SJCRH30 (cell line): ENCODE results near the gene CEACAM21. TPM values are rescaled to one million over a fixed set of nuclear protein-coding genes. Genes with fewer than 3 reads are reported as not detected.

Experiments used
- DNase-seq, 2 experiments: peaks; one replicate each; pipeline ENCODE4 v3.0.0-alpha.2; 2015 to 2020
- H3K27ac ChIP-seq: fragments of 250-450 bp; sonication (Bioruptor Pico); 2 replicates; pipeline ENCODE4 v1.5.1; 2020; ENCODE audit warnings: mild to moderate bottlenecking, moderate library complexity
- H3K27me3 ChIP-seq: fragments of 250-450 bp; sonication (Bioruptor Pico); 2 replicates; pipeline ENCODE4 v1.5.1; 2020; ENCODE audit warnings: mild to moderate bottlenecking, moderate library complexity
- H3K36me3 ChIP-seq: fragments of 250-450 bp; sonication (Bioruptor Pico); 2 replicates; pipeline ENCODE4 v1.5.1; 2020; ENCODE audit warnings: mild to moderate bottlenecking, moderate library complexity
- H3K4me1 ChIP-seq: fragments of 250-450 bp; sonication (Bioruptor Pico); 2 replicates; pipeline ENCODE4 v1.5.1; 2020; ENCODE audit warnings: mild to moderate bottlenecking, moderate library complexity
- H3K4me3 ChIP-seq: fragments of 250-450 bp; sonication (Bioruptor Pico); 2 replicates; pipeline ENCODE4 v1.5.1; 2020; ENCODE audit warnings: mild to moderate bottlenecking, moderate library complexity
- H3K9me3 ChIP-seq: fragments of 250-450 bp; sonication (Bioruptor Pico); replicated peaks from 2 replicates; pipeline ENCODE4 v1.5.1; 2020; ENCODE audit warnings: mild to moderate bottlenecking, moderate library complexity
- total RNA-seq: library from RNA; depleted of rRNA; stranded (reverse); fragments of >200 nt; shearing (Covaris generic); gene quantifications from 2 replicates; pipeline ENCODE4 v1.2.3, GENCODE V29; 2014; rRNA removed

Gene CEACAM21
- 5.5 and 5.6 TPM in 2 replicates for total RNA-seq

DNA sequence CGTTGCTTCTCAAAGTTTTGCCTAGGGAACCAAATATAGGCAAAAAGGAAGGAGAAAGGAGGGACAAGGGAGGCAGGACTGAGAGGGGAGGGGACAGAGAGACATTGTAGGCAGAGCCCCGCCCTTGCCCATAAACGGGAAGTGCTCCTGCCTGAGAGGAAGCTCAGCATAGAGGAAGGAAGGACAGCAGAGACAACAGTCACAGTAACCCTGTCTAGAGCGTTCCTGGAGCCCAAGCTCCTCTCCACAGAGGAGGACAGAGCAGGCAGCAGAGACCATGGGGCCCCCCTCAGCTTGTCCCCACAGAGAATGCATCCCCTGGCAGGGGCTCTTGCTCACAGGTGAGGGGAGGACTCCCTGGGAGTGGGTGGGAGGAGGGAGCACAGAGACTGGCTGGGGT lies at the start of gene CEACAM21:
Gene CEACAM21, plus strand, starts transcription at position 169 of the 400 bp plus-strand sequence. Its CDS starts 109 bp downstream, at position 278.
- H3K27me3 ChIP-seq: no peaks in the 10 kb centered on the region
- DNase-seq: peak in 1 of 2 experiments; percentile 34
- no peak within 1 kb of the TSS for H3K27ac ChIP-seq
- H3K36me3 ChIP-seq: no peaks in the 10 kb centered on the region
- no peak within 1 kb of the TSS for H3K4me3 ChIP-seq
- H3K4me1 ChIP-seq: no peaks in the 10 kb centered on the region
- no peaks in the 10 kb centered on the region for H3K9me3 ChIP-seq

DNA sequence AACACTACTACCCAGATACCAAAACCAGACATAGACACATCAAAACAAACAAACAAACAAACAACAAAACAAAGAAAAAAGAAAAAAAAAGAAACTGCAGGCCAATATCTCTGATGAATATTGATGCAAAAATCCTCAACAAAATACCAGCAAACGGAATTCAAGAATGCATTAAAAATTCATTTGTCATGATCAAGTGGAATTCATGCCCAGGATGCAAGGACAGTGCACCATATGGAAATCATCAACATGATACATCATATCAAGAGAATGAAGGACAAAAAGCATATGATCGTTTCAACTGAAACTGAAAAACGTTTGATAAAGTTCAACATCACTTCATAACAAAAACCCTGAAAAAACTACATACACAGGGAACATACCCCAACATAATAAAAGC lies 48.9 kb upstream of the CEACAM21 start:
- Histone ChIP-seq H3K4me3 (no peak overlapping the region), H3K36me3 (no peaks in the 10 kb centered on the region), H3K27me3 (peaks cover 5% of the 10 kb centered on the region; the same call in 1 of the 2 replicates), H3K9me3 (peaks cover 8% of the 10 kb centered on the region), H3K4me1 (peaks cover 2% of the 10 kb centered on the region), H3K27ac (no peak overlapping the region)
- DNase-seq: no peak

DNA sequence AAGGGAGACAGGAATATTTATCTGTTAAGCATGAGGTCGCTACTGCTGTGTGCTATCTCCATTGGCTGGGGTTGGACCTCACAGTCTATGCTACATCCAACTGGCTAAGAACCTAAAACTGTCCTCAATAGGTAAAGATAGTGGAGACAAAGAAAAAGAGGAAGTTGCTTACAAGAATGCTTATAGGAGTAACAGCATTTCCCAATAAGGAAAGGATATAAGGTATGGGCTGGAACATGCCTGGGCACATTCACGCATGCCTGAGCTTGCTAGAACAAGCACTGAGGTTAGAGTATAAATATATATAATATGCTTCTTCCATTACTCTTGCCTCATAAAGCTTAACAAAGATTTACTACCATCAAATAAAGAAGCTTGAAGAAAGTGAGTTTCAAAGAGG lies 47.9 kb upstream of the CEACAM21 start:
- peaks cover 2% of the 10 kb centered on the region for H3K4me1 ChIP-seq
- peaks cover 5% of the 10 kb centered on the region for H3K9me3 ChIP-seq
- H3K36me3 ChIP-seq: no peaks in the 10 kb centered on the region
- peaks cover 5% of the 10 kb centered on the region; the same call in 1 of the 2 replicates for H3K27me3 ChIP-seq
- no peak overlapping the region for H3K27ac ChIP-seq
- H3K4me3 ChIP-seq: no peak overlapping the region
- DNase-seq: no peak

DNA sequence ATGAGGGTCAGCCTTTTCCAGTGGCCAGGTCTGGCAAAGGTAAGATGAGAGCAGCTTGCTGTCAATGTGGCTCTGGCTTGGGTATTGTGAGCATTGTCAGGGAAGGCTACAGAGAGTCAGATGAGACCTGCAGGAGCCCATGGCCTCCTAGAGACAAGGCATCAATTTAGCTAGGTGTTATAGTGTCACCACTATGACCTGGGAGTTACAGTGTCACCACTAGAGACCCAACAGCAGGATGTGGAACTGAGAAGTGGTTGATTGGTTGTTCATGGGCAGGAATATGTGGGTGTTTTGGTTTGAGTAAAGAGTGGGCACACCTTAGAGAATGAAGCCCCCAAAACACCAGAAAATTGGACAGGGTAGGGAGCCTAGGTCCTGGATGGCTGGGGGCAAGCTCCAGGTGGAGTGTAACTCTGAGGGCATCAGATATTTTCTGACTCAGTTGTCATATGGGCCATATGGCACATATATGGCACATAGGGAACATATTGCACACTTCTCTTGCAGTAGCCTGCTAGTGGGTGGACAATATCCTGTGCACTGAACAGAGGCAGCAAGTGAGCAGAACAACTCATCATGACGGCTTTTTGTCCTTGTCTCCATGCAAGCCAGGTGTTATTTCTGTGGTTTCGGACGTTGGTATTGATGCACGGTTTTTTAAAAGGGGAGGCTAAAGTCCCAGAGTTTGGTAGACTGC lies 46.3 kb upstream of the CEACAM21 start:
- Histone ChIP-seq H3K27ac (no peak overlapping the region), H3K9me3 (no peaks in the 10 kb centered on the region; the same call in 1 of the 2 replicates), H3K4me3 (no peak overlapping the region), H3K36me3 (no peaks in the 10 kb centered on the region), H3K4me1 (peaks cover 2% of the 10 kb centered on the region), H3K27me3 (peaks cover 5% of the 10 kb centered on the region; the same call in 1 of the 2 replicates)
- DNase-seq: no peak

DNA sequence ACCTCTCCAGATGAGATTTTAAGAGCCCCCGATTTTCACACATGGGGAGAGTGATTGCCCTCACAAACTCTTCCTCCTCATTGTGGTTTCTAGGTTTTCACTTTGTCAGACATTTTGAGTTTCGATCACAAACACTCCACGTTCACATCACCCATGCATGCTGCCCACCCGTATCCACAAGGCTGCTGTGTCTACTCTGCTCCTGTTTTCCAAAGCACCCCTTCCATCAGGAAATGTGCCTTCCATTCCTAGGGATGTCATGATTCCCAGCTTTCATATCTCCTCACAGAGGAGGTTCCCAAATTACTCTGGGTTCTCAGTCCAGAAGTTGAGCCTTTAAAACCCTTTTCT lies 45.8 kb upstream of the CEACAM21 start:
- no peaks in the 10 kb centered on the region; the same call in 1 of the 2 replicates for H3K9me3 ChIP-seq
- H3K4me1 ChIP-seq: peaks cover 2% of the 10 kb centered on the region
- no peaks in the 10 kb centered on the region for H3K36me3 ChIP-seq
- H3K27me3 ChIP-seq: peaks cover 5% of the 10 kb centered on the region; the same call in 1 of the 2 replicates
- no peak overlapping the region for H3K4me3 ChIP-seq
- no peak overlapping the region for H3K27ac ChIP-seq
- no peak for DNase-seq

DNA sequence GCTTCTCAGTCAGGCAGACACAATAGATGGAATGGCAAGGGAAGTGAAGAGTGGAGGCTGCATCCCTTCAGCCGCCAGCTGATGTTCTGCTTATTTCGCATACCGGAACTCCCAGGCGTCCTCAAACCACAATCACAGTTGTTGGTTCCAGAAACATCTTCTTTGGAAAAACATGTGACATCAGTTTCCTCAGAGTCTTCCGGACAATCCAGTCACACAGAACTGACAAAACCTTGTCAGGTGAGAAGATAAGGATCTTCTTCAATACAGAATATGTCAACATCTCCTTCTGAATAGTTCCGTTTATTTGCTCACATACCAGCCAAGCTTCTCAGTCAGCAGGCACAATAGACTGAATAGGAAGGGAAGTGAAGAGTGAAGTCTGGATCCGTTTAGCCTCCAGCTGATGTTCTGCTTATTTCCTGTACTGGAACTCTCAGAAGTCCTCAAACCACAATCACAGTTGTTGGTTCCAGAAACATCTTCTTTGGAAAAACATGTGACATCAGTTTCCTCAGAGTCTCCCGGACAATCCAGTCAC lies 45.1 kb upstream of the CEACAM21 start:
- Histone ChIP-seq H3K9me3 (no peaks in the 10 kb centered on the region), H3K4me1 (peaks cover 2% of the 10 kb centered on the region), H3K27me3 (peaks cover 5% of the 10 kb centered on the region; the same call in 1 of the 2 replicates), H3K4me3 (no peak overlapping the region), H3K27ac (no peak overlapping the region), H3K36me3 (no peaks in the 10 kb centered on the region)
- peak; percentile 39 to 47 for DNase-seq

DNA sequence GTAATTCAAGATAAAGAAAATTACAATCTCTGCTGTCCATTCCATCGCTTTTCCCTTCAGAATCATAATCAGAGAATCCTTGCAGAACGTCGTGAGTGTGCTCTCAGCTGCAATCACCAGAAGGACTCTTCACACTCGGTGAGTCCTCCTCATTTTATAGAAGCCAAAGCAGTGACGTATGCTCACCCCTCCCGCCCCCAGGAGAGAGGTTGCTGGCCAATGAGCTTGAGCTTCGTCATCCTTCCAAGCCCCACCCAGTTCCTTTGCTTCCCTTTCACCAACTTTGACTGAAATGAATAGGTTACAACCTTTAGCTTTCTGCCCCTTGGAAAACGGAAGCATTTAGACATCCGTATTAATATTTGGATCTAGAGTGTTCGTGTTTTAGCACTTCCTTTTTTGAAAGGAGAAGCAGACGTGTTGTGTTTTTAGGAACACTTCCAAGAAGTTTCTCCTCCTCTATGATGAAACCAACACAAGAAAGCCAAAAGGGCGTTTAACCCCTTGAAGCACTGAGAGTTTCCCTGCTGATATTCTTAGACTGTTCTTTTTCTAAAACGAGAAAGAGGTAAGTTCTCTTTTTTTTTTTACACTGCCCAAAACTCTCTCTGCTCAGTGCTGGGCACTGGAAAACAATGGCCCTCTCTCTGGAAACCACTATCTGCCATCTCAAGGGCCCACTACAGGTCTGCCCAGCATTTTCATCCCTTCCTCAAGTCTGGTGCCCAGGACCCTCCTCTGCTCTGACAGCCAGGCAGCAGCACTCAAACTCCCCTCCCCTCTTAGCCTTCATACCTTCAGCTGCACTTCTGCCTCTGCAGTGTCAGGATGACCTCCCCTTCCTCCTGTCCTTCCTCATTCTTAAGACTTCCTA lies 44.3 kb upstream of the CEACAM21 start:
- Histone ChIP-seq H3K4me1 (peaks cover 2% of the 10 kb centered on the region), H3K36me3 (no peaks in the 10 kb centered on the region), H3K27ac (no peak overlapping the region), H3K9me3 (no peaks in the 10 kb centered on the region), H3K27me3 (peaks cover 6% of the 10 kb centered on the region), H3K4me3 (no peak overlapping the region)
- DNase-seq: peak; percentile 31 to 57

DNA sequence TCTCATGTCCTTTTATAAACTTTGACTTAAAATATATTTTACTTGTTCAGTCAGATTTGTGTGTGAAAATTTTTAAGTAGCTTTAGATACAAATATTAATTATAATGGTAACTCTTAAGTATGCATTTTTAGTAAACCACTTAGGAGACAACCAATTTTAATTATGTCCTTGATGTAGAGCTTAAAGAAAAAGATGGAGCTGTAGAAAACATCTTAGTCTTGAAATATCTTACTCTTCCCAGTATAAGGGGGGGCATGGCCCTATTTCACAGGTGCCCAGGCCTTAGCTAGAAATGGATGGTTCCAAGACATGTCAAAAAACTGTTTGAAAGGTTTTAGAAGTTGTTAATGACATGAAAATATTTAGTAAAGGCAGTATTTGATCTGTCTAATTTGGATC lies 43.4 kb upstream of the CEACAM21 start:
- no peak overlapping the region for H3K4me3 ChIP-seq
- peaks cover 12% of the 10 kb centered on the region; the same call in 1 of the 2 replicates for H3K27me3 ChIP-seq
- no peaks in the 10 kb centered on the region for H3K36me3 ChIP-seq
- H3K27ac ChIP-seq: no peak overlapping the region
- H3K9me3 ChIP-seq: no peaks in the 10 kb centered on the region
- peaks cover 2% of the 10 kb centered on the region for H3K4me1 ChIP-seq
- no peak for DNase-seq

DNA sequence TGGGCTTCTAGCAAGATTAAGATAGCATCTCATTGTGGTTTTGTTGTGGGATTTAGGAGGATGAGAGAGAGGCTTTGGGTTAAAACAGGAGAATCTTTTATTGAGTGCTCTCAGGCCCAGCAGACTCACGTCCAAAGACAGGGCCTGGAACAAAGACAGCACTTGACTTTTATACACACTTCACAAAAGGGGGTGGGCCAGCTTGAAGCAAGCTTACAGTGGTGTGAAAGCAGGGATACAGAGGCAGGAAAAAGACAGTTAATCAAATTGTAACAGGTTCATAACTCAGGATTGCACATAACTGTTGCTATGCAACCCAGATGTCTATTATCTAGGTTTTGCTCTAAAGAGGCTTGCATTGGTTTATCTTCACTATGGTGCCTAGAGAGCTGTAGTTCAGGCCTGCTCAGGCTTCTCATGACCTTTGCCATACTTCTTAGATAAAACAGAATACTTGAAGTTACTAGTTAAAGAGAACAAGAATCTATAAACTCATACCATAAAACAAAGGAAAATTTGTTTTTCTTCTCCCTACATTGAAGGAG lies 42.2 kb upstream of the CEACAM21 start:
- Histone ChIP-seq H3K9me3 (no peaks in the 10 kb centered on the region), H3K27me3 (peaks cover 15% of the 10 kb centered on the region; the same call in 1 of the 2 replicates), H3K36me3 (no peaks in the 10 kb centered on the region), H3K4me1 (peaks cover 2% of the 10 kb centered on the region), H3K4me3 (no peak overlapping the region), H3K27ac (no peak overlapping the region)
- DNase-seq: no peak

DNA sequence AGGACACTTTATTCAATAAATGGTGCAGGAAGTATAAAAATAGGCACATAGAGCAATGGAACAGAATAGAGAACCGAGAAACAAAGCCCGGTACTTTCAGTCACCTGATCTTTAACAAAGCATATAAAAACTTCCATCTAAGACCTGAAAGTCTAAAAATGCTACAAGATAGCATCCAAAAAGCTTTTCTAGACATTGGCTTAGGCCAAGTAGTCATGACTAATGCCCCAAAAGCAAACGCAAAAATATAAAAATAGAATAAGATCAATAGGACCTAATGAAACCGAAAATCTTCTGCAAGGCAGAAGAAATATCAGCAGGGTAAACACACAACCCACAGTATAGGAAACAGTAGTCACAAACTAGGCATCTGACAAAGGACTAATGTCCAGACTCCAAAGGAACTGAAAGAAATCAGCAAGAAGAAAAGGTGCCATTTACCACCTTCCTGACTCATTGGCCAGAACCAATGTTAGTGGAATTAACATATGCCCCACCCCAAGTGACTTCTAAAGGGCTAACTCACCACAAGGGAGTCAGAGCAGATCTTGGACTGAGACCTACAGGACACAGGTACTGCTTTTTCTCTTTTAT lies 40.8 kb upstream of the CEACAM21 start:
- Histone ChIP-seq H3K4me1 (peaks cover 2% of the 10 kb centered on the region), H3K4me3 (no peak overlapping the region), H3K36me3 (no peaks in the 10 kb centered on the region), H3K9me3 (no peaks in the 10 kb centered on the region), H3K27ac (no peak overlapping the region), H3K27me3 (peaks cover 15% of the 10 kb centered on the region; the same call in 1 of the 2 replicates)
- no peak for DNase-seq

DNA sequence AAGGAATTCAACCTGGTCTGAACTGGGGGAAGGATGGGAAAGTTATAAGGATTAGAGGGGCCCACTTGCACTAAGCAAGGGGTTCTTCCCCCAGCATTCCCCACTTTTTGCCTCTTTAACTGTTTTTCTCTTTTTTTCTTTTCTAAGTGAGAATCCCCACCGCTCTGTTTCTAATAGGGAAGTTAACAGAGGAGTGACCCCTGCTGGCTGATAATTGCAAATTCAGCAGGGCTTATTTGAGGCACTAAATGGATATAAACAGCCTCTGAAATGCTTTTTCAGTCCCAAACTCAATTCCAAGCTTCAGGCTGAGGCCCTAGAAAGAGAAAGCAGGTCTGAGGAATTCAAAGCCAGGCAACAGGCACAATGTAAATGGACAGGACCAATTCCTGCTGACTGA lies 38.2 kb upstream of the CEACAM21 start:
- peaks cover 15% of the 10 kb centered on the region for H3K27me3 ChIP-seq
- H3K9me3 ChIP-seq: no peaks in the 10 kb centered on the region
- peak; percentile 28 to 67 for DNase-seq

DNA sequence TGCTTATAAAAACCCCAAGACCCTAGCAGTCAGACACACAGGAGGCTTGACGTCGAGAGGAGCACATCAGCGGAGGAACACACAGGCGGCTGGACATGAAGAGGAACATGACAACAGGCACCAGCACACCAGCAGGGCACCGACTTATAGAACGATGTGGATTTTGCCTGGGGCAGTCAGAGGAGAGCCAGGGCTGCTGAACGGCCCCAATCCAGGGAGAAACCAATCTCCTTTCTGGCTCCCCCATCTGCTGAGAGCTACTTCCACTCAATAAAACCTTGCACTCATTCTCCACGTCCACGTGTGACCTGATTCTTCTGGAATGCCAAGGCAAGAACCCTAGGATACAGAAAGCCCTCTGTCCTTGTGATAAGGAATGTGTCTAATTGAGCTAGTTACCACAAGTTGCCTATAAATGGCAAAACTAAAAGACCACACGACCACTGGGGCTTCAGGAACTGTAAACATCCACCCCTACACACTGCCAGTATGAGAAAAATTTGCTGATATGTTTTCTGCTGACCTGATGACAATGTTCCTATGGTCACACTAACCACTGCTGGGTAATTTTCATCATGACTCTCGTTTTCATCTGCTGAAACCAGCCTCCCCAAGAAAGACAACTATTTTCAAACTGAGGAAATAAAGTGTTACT lies 35.8 kb upstream of the CEACAM21 start:
- Histone ChIP-seq H3K4me3 (no peak overlapping the region), H3K9me3 (no peaks in the 10 kb centered on the region), H3K4me1 (no peaks in the 10 kb centered on the region), H3K27me3 (peaks cover 15% of the 10 kb centered on the region), H3K36me3 (no peaks in the 10 kb centered on the region), H3K27ac (no peak overlapping the region)
- peak; percentile 37 to 50 for DNase-seq

More for the DNA sequence above, 38.2 kb upstream of the CEACAM21 start:
- H3K27ac ChIP-seq: no peak overlapping the region
- no peak overlapping the region for H3K4me3 ChIP-seq
- no peaks in the 10 kb centered on the region for H3K4me1 ChIP-seq
- no peaks in the 10 kb centered on the region for H3K36me3 ChIP-seq

DNA sequence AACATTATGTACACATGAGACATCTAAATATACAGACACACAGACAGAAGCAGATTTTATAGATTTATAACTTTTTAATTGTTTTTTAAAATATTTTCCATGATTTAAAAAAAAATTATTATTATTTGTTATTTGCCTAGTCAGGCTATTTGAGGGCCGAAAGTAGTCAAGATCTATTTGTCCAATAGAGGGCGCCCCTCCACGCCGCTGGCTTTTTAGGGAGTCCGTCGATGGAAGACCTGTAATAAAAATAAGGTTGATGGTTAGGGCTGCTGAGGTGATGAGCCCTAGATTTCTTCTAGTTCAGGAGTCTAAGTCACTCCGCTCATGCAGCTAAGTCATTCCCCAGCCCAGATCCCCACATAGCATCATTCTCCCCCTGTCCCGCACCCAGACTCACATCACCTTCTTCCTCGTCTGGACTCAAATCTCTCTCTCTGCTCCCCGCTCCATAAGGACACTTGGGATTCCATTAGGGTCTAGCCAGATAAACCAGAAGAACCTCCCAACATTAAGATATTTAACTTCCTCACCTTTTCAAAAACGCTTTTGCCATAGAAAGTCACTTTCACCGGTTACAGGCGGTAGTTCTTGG lies 33.9 kb upstream of the CEACAM21 start:
- peaks cover 9% of the 10 kb centered on the region for H3K27me3 ChIP-seq
- no peaks in the 10 kb centered on the region for H3K9me3 ChIP-seq
- DNase-seq: peak; percentile 57 to 84
- no peaks in the 10 kb centered on the region for H3K36me3 ChIP-seq
- no peak overlapping the region for H3K4me3 ChIP-seq
- no peak overlapping the region for H3K27ac ChIP-seq
- no peaks in the 10 kb centered on the region for H3K4me1 ChIP-seq

DNA sequence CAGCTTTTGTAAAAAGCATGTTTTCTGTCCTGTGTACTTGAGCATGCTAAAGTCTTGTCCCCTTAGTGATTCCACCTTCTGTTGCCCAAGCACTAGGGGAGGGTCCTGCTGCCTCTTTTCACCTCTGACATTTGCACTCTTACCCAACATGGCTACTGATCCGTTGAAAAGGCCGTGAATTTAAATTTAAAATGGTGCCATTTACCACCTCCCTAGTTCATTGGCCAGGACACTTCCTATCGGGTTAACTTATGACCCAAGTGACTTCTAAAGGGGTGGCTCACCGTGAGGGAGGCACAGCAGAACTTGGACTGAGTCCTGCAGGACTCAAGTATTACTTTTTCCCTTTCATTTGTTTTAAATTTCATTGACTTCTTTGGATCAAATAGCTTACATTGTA lies 33.3 kb upstream of the CEACAM21 start:
- Histone ChIP-seq H3K27me3 (peaks cover 4% of the 10 kb centered on the region), H3K4me1 (no peaks in the 10 kb centered on the region), H3K4me3 (no peak overlapping the region), H3K9me3 (no peaks in the 10 kb centered on the region), H3K36me3 (no peaks in the 10 kb centered on the region), H3K27ac (no peak overlapping the region)
- no peak for DNase-seq
